Inferior parietal cortex (tissue), 1 donor: ENCODE results near the gene PRAMEF13.
"Not testable (repeated sequence)": the region's sequence is repeated elsewhere in the genome, so short reads cannot be mapped to it uniquely, and the experiment has no call there.

Experiments used
- DNase-seq: peaks from one replicate; pipeline ENCODE4 v3.0.0-alpha.2; 2016; ENCODE audit errors: extremely low spot score

The PRAMEF13 gene

DNA sequence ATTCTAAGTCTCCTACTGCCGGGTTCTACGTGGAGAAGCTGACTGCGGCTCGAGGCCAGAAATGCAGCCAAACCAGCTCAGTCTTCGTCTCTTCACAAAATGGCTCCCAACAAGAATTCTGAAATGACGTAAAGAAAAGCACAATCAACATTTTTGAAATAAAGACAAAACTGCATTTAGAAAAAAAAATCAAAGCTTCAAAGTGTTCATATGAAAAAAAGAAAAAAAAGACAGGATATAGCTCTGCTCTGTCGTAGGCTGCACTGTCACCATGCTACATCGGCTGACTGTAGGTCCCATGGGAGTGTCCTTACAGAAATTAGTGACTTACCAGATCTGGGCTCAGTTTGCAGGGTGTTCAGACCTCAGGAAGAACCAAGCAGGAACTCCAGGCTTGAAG, 35.7 kb downstream of the PRAMEF13 start, which contains the start of gene HNRNPCL4:
Gene HNRNPCL4 (minus strand): TSS at position 101 of the 400 bp plus-strand sequence. CDS start 164 bp downstream, outside the sequence.
- not testable (repeated sequence) for DNase-seq

DNA sequence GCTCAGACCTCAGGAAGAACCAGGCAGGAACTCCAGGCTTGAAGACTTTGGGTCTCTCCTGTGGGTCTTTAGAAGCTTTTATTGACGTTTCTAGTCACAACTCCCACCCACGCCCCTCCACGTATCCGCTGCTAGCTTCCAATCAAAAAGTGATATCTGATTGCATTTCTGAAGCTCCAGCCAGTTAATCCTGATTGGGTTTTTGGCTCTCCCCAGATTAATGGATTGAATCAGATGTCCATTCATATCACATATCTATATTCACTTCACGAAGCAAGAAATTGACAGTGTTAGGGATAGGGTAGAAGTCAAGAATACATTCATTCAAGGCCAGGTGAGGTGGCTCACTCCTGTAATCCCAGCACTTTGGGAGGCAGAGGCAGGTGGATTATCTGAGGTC, 45.3 kb downstream of the PRAMEF13 start, which contains the start of gene PRAMEF26:
Gene PRAMEF26 (minus strand): TSS at position 101 of the 400 bp plus-strand sequence. CDS start 2,914 bp downstream, outside the sequence.
- DNase-seq = not testable (repeated sequence)
